Upper lobe of left lung (tissue), 4 donors: ENCODE data around the gene ACVR1B.

Source experiments
- EP300 ChIP-seq, 4 donors: sonication (generic); formaldehyde crosslinking; IDR thresholded peaks; one replicate each; pipeline ENCODE4 v1.5.1; 2017; ENCODE audit warnings: antibody characterized with exemption in 4 of 4, control low read depth in 2 of 4
- POLR2AphosphoS5 ChIP-seq, 2 donors: sonication (generic); formaldehyde crosslinking; IDR thresholded peaks; one replicate each; pipeline ENCODE4 v1.5.1; 2017; ENCODE audit warnings: antibody characterized with exemption in 2 of 2
- TF ChIP-seq, protein P1 (sequence below), 6 experiments: fragments of 450-650 bp in 4 of 6; fragments of 200-600 bp in 2 of 6; sonication (generic) in 2 of 6; IDR thresholded peaks; one replicate each; pipeline ENCODE4 v1.5.1; 2016 to 2019; ENCODE audit warnings: antibody characterized with exemption in 6 of 6

DNA sequence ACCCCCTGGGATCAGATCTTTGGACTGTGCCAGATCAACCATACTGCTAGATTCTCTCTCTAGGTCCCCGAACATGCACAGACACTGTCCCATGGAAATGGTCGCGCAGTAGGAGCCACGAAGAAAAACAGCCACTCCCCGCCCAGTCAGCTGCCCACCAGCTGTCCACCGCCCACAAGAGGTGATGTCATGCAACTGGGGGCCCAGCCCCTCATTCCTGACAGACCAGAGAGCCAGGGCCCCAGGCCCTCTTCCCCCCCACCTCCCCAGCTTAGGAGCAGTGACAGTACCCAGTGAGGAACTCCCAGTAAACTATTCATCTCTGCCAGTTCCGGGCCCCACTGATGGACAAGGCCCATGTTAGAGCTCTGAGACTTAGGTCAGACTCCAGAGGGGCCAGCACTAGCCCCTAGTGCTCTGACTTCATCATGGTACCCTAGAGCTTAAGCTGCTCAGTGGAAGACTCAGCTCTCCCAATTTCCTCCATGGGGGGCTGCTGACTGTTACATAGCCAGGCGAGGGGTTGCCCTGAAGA is 51.6 kb downstream of the ACVR1B start:
- TF ChIP-seq, protein P1, sequence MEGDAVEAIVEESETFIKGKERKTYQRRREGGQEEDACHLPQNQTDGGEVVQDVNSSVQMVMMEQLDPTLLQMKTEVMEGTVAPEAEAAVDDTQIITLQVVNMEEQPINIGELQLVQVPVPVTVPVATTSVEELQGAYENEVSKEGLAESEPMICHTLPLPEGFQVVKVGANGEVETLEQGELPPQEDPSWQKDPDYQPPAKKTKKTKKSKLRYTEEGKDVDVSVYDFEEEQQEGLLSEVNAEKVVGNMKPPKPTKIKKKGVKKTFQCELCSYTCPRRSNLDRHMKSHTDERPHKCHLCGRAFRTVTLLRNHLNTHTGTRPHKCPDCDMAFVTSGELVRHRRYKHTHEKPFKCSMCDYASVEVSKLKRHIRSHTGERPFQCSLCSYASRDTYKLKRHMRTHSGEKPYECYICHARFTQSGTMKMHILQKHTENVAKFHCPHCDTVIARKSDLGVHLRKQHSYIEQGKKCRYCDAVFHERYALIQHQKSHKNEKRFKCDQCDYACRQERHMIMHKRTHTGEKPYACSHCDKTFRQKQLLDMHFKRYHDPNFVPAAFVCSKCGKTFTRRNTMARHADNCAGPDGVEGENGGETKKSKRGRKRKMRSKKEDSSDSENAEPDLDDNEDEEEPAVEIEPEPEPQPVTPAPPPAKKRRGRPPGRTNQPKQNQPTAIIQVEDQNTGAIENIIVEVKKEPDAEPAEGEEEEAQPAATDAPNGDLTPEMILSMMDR (IDR thresholded peaks at IDR 0.05), result no peak
- TF ChIP-seq POLR2AphosphoS5 (IDR thresholded peaks at IDR 0.05) (no peak), EP300 (IDR thresholded peaks at IDR 0.05) (no peak)
